LHCN-M2 (cell line): Measurements from ENCODE around the gene ZFP91. TPM values are rescaled to one million over a fixed set of nuclear protein-coding genes. Genes with fewer than 3 reads are reported as not detected.
"Not testable (repeated sequence)": the region's sequence is repeated elsewhere in the genome, so short reads cannot be mapped to it uniquely, and the experiment has no call there.

Experiments
- DNase-seq: peaks from one replicate; pipeline ENCODE4 v3.0.0-alpha.2; 2012; ENCODE audit warnings: low read depth
- polyA plus RNA-seq: library from polyadenylated mRNA; unstranded; fragments of >200 nt; gene quantifications from one replicate; pipeline ENCODE4 v1.2.1, GENCODE V29; 2012; ENCODE audit warnings: missing spikeins
- total RNA-seq: library from RNA; depleted of rRNA; stranded (reverse); fragments of >200 nt; gene quantifications from 2 replicates; pipeline ENCODE4 v1.2.3, GENCODE V29; 2014; rRNA removed

ZFP91 gene
- total RNA-seq, result 75.2 and 87.9 TPM in 2 replicates
- 29.0 TPM for polyA plus RNA-seq

- DNase-seq, result peak; percentile 97
Observed at GRCh38 chr11:58578635-58579191, at the start of gene ZFP91. TSS of gene ZFP91 (plus strand) at chr11:58579063. CDS start at chr11:58579282, 219 bp downstream.

- DNase-seq, result no peak
Observed at GRCh38 chr11:58530236-58530635, 48.6 kb upstream of the ZFP91 start.

- no peak for DNase-seq
Observed at GRCh38 chr11:58531865-58532341, 47.0 kb upstream of the ZFP91 start.

GRCh38 chr11:58546841-58547240 is 32.0 kb upstream of the ZFP91 start:
- no peak for DNase-seq

GRCh38 chr11:58549644-58550043 is 29.2 kb upstream of the ZFP91 start:
- DNase-seq, result no peak

- DNase-seq, result no peak
Observed at GRCh38 chr11:58560842-58561241, 18.0 kb upstream of the ZFP91 start.

- DNase-seq, result no peak
Observed at GRCh38 chr11:58561394-58562098, 17.3 kb upstream of the ZFP91 start.

- no peak for DNase-seq
Observed at GRCh38 chr11:58562375-58562800, 16.5 kb upstream of the ZFP91 start.

GRCh38 chr11:58564231-58564630 is 14.6 kb upstream of the ZFP91 start:
- no peak for DNase-seq

GRCh38 chr11:58567889-58568512 is 10.9 kb upstream of the ZFP91 start:
- DNase-seq, result peak; percentile 66

- DNase-seq, result not testable (repeated sequence)
Observed at GRCh38 chr11:58572906-58573305, 6.0 kb upstream of the ZFP91 start.

- DNase-seq, result peak; percentile 92
Observed at GRCh38 chr11:58573451-58574104, 5.3 kb upstream of the ZFP91 start.

- peak; percentile 74 for DNase-seq
Observed at GRCh38 chr11:58574881-58575280, 4.0 kb upstream of the ZFP91 start.

GRCh38 chr11:58575377-58576020 is 3.4 kb upstream of the ZFP91 start, which contains the start of gene LPXN:
TSS of gene LPXN (minus strand) at chr11:58575856. CDS start at chr11:58575772, 84 bp downstream.
- DNase-seq, result peak; percentile 78

GRCh38 chr11:58576887-58577471 is 1.9 kb upstream of the ZFP91 start:
- peak; percentile 59 for DNase-seq

- DNase-seq, result peak; percentile 95
Observed at GRCh38 chr11:58577555-58578135, 1.2 kb upstream of the ZFP91 start.

- peak; percentile 99 for DNase-seq
Observed at GRCh38 chr11:58578136-58578634, 678 bp upstream of the ZFP91 start.

- peak; percentile 90 for DNase-seq
Observed at GRCh38 chr11:58579192-58580129, 598 bp downstream of the ZFP91 start.

- no peak for DNase-seq
Observed at GRCh38 chr11:58580311-58580710, 1.4 kb downstream of the ZFP91 start.
